ENCODE measurements around the gene COL20A1.

DNA sequence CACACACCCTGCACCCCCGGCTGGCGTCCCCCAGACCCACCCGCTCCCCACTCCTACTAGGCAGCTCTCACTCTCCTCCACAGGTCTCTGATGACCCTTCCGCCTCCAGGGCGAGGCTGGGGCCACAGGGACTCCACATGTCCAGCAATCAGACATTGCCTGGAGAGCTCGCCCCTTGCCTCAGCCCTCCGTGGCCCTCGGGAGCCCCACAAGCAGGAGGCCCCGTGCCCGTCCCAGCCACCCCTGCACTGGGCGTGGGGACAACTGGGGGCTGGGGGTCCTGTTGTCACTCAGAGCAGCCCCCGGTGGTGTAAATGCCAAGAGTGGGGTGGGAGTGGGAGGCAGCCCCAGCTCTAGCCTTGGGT is 1.5 kb downstream of the COL20A1 start:
- TF ChIP-seq CTCF (IDR thresholded peaks at IDR 0.05; ENCODE audit: low read depth, low read length) (no peak), POLR2A (IDR thresholded peaks at IDR 0.05; ENCODE audit: extremely low read depth, insufficient read length) (no peak)
- TF ChIP-seq, protein P1, sequence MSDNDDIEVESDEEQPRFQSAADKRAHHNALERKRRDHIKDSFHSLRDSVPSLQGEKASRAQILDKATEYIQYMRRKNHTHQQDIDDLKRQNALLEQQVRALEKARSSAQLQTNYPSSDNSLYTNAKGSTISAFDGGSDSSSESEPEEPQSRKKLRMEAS (IDR thresholded peaks at IDR 0.05; ENCODE audit: low read depth, low read length), result no peak

Measured in NB4 (cell line).